WERI-Rb-1 (cell line): ENCODE results near the gene FREM1.
A peak's percentile ranks its signal among the peaks of the same experiment; 100 is the strongest.

ENCODE experiments used
- DNase-seq: peaks from one replicate; pipeline ENCODE4 v3.0.0-alpha.2; 2020
- H3K27ac ChIP-seq: fragments of 250-450 bp; sonication (Bioruptor Pico); 2 replicates; pipeline ENCODE4 v1.5.1; 2020; ENCODE audit warnings: mild to moderate bottlenecking, moderate library complexity
- H3K27me3 ChIP-seq: fragments of 250-450 bp; sonication (Bioruptor Pico); 2 replicates; pipeline ENCODE4 v1.5.1; 2021; ENCODE audit warnings: mild to moderate bottlenecking, low read depth, moderate library complexity; ENCODE audit not compliant: insufficient read depth, severe bottlenecking
- H3K36me3 ChIP-seq: fragments of 250-450 bp; sonication (Bioruptor Pico); 2 replicates; pipeline ENCODE4 v1.5.1; 2020; ENCODE audit warnings: mild to moderate bottlenecking, moderate library complexity
- H3K4me3 ChIP-seq: 2 replicates; pipeline ENCODE4 v1.5.1; 2011; ENCODE audit warnings: low read depth, mild to moderate bottlenecking, control low read depth, low read length
- H3K9me3 ChIP-seq: fragments of 250-450 bp; sonication (Bioruptor Pico); 2 replicates; pipeline ENCODE4 v1.5.1; 2021; ENCODE audit warnings: mild to moderate bottlenecking, moderate library complexity; ENCODE audit not compliant: severe bottlenecking
- CTCF ChIP-seq: IDR thresholded peaks from 2 replicates; pipeline ENCODE4 v1.5.1; 2011; ENCODE audit warnings: low read depth, mild to moderate bottlenecking, control low read depth, inconsistent platforms, low read length

FREM1 gene

GRCh38 chr9:14704281-14704680 is 205.9 kb downstream of the FREM1 start:
- no peak overlapping the region for H3K4me3 ChIP-seq
- no peak for DNase-seq
- H3K36me3 ChIP-seq, result no peaks in the 10 kb centered on the region
- H3K27me3 ChIP-seq, result no peaks in the 10 kb centered on the region
- H3K9me3 ChIP-seq, result peaks cover 11% of the 10 kb centered on the region
- no peak overlapping the region for H3K27ac ChIP-seq
- no peak for TF ChIP-seq CTCF

GRCh38 chr9:14702200-14702720 is 208.0 kb downstream of the FREM1 start:
- Histone ChIP-seq H3K27me3 (no peaks in the 10 kb centered on the region), H3K4me3 (no peak overlapping the region), H3K27ac (no peak overlapping the region), H3K36me3 (no peaks in the 10 kb centered on the region), H3K9me3 (peaks cover 11% of the 10 kb centered on the region)
- DNase-seq, result no peak
- TF ChIP-seq CTCF, result no peak

- Histone ChIP-seq H3K9me3 (no peaks in the 10 kb centered on the region), H3K36me3 (peaks cover 16% of the 10 kb centered on the region), H3K27me3 (no peaks in the 10 kb centered on the region), H3K4me3 (peak within 1 kb of the TSS; percentile 81), H3K27ac (peak within 1 kb of the TSS; percentile 76)
- DNase-seq, result peak; percentile 66
- no peak for TF ChIP-seq CTCF
Measured at GRCh38 chr9:14693251-14693861, 216.9 kb downstream of the FREM1 start, which contains the start of gene ZDHHC21. Gene ZDHHC21 (minus strand): TSS chr9:14693432. CDS start chr9:14674340, 19,092 bp downstream.

GRCh38 chr9:14692470-14693250 is 217.6 kb downstream of the FREM1 start:
- peaks cover 22% of the 10 kb centered on the region for H3K36me3 ChIP-seq
- H3K9me3 ChIP-seq, result no peaks in the 10 kb centered on the region
- H3K27me3 ChIP-seq, result no peaks in the 10 kb centered on the region
- H3K27ac ChIP-seq, result peak overlapping the region; percentile 76
- TF ChIP-seq CTCF, result no peak
- DNase-seq, result peak; percentile 48
- H3K4me3 ChIP-seq, result peak overlapping the region; percentile 81

GRCh38 chr9:14690948-14691730 is 219.1 kb downstream of the FREM1 start:
- DNase-seq, result no peak
- TF ChIP-seq CTCF, result no peak
- no peak overlapping the region for H3K27ac ChIP-seq
- peaks cover under 1% of the 10 kb centered on the region for H3K9me3 ChIP-seq
- H3K36me3 ChIP-seq, result peaks cover 32% of the 10 kb centered on the region
- H3K4me3 ChIP-seq, result no peak overlapping the region
- H3K27me3 ChIP-seq, result no peaks in the 10 kb centered on the region
